ENCODE measurements around the gene MTMR3.
"Not testable (repeated sequence)": the region's sequence is repeated elsewhere in the genome, so short reads cannot be mapped to it uniquely, and the experiment has no call there.

The MTMR3 gene

GRCh38 chr22:29883045-29883774 is at the start of gene MTMR3:
TSS of gene MTMR3 (plus strand) at chr22:29883174. CDS start at chr22:29971060, 87,886 bp downstream.
- DNase-seq, result peak; percentile 93

- DNase-seq, result no peak
These were observed 49.5 kb upstream of the MTMR3 start for GRCh38 chr22:29833392-29833965.

GRCh38 chr22:29834046-29834445 is 48.9 kb upstream of the MTMR3 start:
- no peak for DNase-seq

GRCh38 chr22:29836791-29837370 is 46.1 kb upstream of the MTMR3 start:
- not testable (repeated sequence) for DNase-seq

GRCh38 chr22:29837741-29838598 is 45.0 kb upstream of the MTMR3 start, which contains the start of gene ASCC2:
TSS of gene ASCC2 (minus strand) at chr22:29838274. CDS start at chr22:29832325, 5,949 bp downstream.
- DNase-seq, result peak; percentile 95

GRCh38 chr22:29838599-29838956 is 44.4 kb upstream of the MTMR3 start:
- DNase-seq, result no peak

GRCh38 chr22:29839039-29839438 is 43.9 kb upstream of the MTMR3 start:
- no peak for DNase-seq

- DNase-seq, result no peak
These were observed 42.5 kb upstream of the MTMR3 start for GRCh38 chr22:29840498-29840897.

- no peak for DNase-seq
These were observed 40.8 kb upstream of the MTMR3 start for GRCh38 chr22:29842172-29842571.

- no peak for DNase-seq
These were observed 40.2 kb upstream of the MTMR3 start for GRCh38 chr22:29842740-29843139.

- no peak for DNase-seq
These were observed 36.7 kb upstream of the MTMR3 start for GRCh38 chr22:29846290-29846689.

GRCh38 chr22:29848111-29848510 is 34.9 kb upstream of the MTMR3 start:
- no peak for DNase-seq

- no peak for DNase-seq
These were observed 28.5 kb upstream of the MTMR3 start for GRCh38 chr22:29854432-29854831.

- no peak for DNase-seq
These were observed 27.3 kb upstream of the MTMR3 start for GRCh38 chr22:29855611-29856181.

GRCh38 chr22:29856496-29856895 is 26.5 kb upstream of the MTMR3 start:
- DNase-seq, result no peak

GRCh38 chr22:29859030-29859429 is 23.9 kb upstream of the MTMR3 start:
- not testable (repeated sequence) for DNase-seq

- DNase-seq, result no peak
These were observed 22.8 kb upstream of the MTMR3 start for GRCh38 chr22:29860006-29860766.

- no peak for DNase-seq
These were observed 21.2 kb upstream of the MTMR3 start for GRCh38 chr22:29861672-29862297.

GRCh38 chr22:29865572-29865971 is 17.4 kb upstream of the MTMR3 start:
- not testable (repeated sequence) for DNase-seq

- DNase-seq, result no peak
These were observed 15.7 kb upstream of the MTMR3 start for GRCh38 chr22:29867260-29867659.

- DNase-seq, result no peak
These were observed 15.1 kb upstream of the MTMR3 start for GRCh38 chr22:29867851-29868250.

GRCh38 chr22:29870574-29870973 is 12.4 kb upstream of the MTMR3 start:
- no peak for DNase-seq

Measured in midbrain (tissue), 1 donor.